D721Med (cell line): ENCODE results near the gene CYP26A1.

Experiments
- DNase-seq: peaks from one replicate; pipeline ENCODE4 v3.0.0; 2011; ENCODE audit warnings: low spot score; ENCODE audit not compliant: insufficient read length
- FAIRE-seq: peaks from 2 replicates; lab custom pipeline; 2011; peaks lifted over from hg19 to GRCh38; lab: Jason Lieb, UNC
- CTCF ChIP-seq: IDR thresholded peaks from 2 replicates; pipeline ENCODE4 v1.5.1; 2012; ENCODE audit warnings: mild to moderate bottlenecking, control low read depth; ENCODE audit not compliant: insufficient read depth; ENCODE audit errors: missing control alignments

The CYP26A1 gene

GRCh38 chr10:93034426-93034825, 39.3 kb upstream of the CYP26A1 start:
- TF ChIP-seq CTCF = no peak
- no peak for FAIRE-seq

GRCh38 chr10:93039110-93039509, 34.6 kb upstream of the CYP26A1 start:
- FAIRE-seq (no peak), DNase-seq (no peak)
- TF ChIP-seq CTCF = no peak

More at GRCh38 chr10:93034426-93034825, 39.3 kb upstream of the CYP26A1 start:
- no peak for DNase-seq

- DNase-seq (no peak), FAIRE-seq (no peak)
- peak; percentile 42 for TF ChIP-seq CTCF
These were observed 34.0 kb upstream of the CYP26A1 start for GRCh38 chr10:93039721-93040120.

GRCh38 chr10:93054486-93054885, 19.2 kb upstream of the CYP26A1 start:
- no peak for TF ChIP-seq CTCF
- no peak for FAIRE-seq
- no peak for DNase-seq

- no peak for DNase-seq
- no peak for FAIRE-seq
- no peak for TF ChIP-seq CTCF
These were observed 15.6 kb upstream of the CYP26A1 start for GRCh38 chr10:93058139-93058538.

- FAIRE-seq (no peak), DNase-seq (no peak)
- no peak for TF ChIP-seq CTCF
These were observed 13.5 kb upstream of the CYP26A1 start, which contains the start of gene CYP26C1 for GRCh38 chr10:93059975-93060886. CYP26C1 (plus strand) TSS chr10:93060798; CDS start chr10:93061264, 466 bp downstream.
